Lower lobe of right lung (tissue), 2 donors: ENCODE data around the gene FBN1. TPM values are rescaled to one million over a fixed set of nuclear protein-coding genes. Genes with fewer than 3 reads are reported as not detected.

Experiments used
- ATAC-seq, 2 donors: fragments of 200-7000 bp; cut with Tn5 transposase; one replicate each; pipeline ENCODE4 v1.9.1; 2020 to 2022; ENCODE audit warnings: mild to moderate bottlenecking in 2 of 2, moderate library complexity in 2 of 2
- DNase-seq: peaks from one replicate; pipeline ENCODE4 v3.0.0-alpha.2; 2020
- H3K27ac ChIP-seq: fragments of 200-600 bp; one replicate; pipeline ENCODE4 v1.8.0; 2022
- H3K27me3 ChIP-seq: fragments of 200-600 bp; one replicate; pipeline ENCODE4 v1.8.0; 2022; ENCODE audit warnings: low read depth
- H3K36me3 ChIP-seq: fragments of 200-600 bp; one replicate; pipeline ENCODE4 v1.8.0; 2022; ENCODE audit warnings: mild to moderate bottlenecking
- H3K4me1 ChIP-seq: fragments of 200-600 bp; one replicate; pipeline ENCODE4 v1.8.0; 2022
- H3K4me3 ChIP-seq: fragments of 200-600 bp; one replicate; pipeline ENCODE4 v1.8.0; 2022; ENCODE audit warnings: mild to moderate bottlenecking
- H3K9me3 ChIP-seq: fragments of 200-600 bp; one replicate; pipeline ENCODE4 v1.8.0; 2022
- CTCF ChIP-seq: fragments of 200-600 bp; IDR thresholded peaks from one replicate; pipeline ENCODE4 v1.8.0; 2022; ENCODE audit warnings: antibody characterized with exemption, mild to moderate bottlenecking
- intact Hi-C: fragments of 100-400 bp; cut with DNase I; formaldehyde crosslinking; loops from one replicate; pipeline ENCODE4 v1.11.0; 2022
- total RNA-seq: library from RNA; stranded (reverse); fragmentation: NEBNext Ultra II Directional; extraction: Animal tissue kit (Norgen Biotek cat#: 25700); gene quantifications from one replicate; pipeline ENCODE4 v1.2.1, GENCODE V29; 2021
- donor health status: DM: no; HTN: yes; CAD: no; lungs with severe emphysema.

The FBN1 gene
- total RNA-seq, 1 donor from 2014 or later = 75.3 TPM

- Histone ChIP-seq H3K9me3 (no peaks in the 10 kb centered on the region), H3K27ac (peak overlapping the region; percentile 86), H3K4me3 (peak overlapping the region; percentile 72), H3K27me3 (peaks cover 26% of the 10 kb centered on the region), H3K4me1 (peaks cover 27% of the 10 kb centered on the region), H3K36me3 (no peaks in the 10 kb centered on the region)
- intact Hi-C loops = no loop called here
- ATAC-seq (no peak), DNase-seq (no peak)
- TF ChIP-seq CTCF = no peak
Measured at GRCh38 chr15:48643776-48644466, 1.6 kb downstream of the FBN1 start.

GRCh38 chr15:48643206-48643605 is 2.3 kb downstream of the FBN1 start:
- peak overlapping the region; percentile 72 for H3K4me3 ChIP-seq
- intact Hi-C loops = no loop called here

GRCh38 chr15:48642795-48643194 is 2.7 kb downstream of the FBN1 start:
- intact Hi-C loops = no loop called here
- Histone ChIP-seq H3K4me3 (peak overlapping the region; percentile 72), H3K36me3 (no peaks in the 10 kb centered on the region), H3K27ac (no peak overlapping the region), H3K9me3 (no peaks in the 10 kb centered on the region), H3K4me1 (peaks cover 27% of the 10 kb centered on the region), H3K27me3 (peaks cover 26% of the 10 kb centered on the region)
- no peak for TF ChIP-seq CTCF
- DNase-seq = no peak
- no peak for ATAC-seq

More at GRCh38 chr15:48643206-48643605, 2.3 kb downstream of the FBN1 start:
- ATAC-seq (no peak), DNase-seq (no peak)
- H3K4me1 ChIP-seq = peaks cover 27% of the 10 kb centered on the region
- H3K9me3 ChIP-seq = no peaks in the 10 kb centered on the region
- TF ChIP-seq CTCF = no peak
- no peak overlapping the region for H3K27ac ChIP-seq
- peaks cover 26% of the 10 kb centered on the region for H3K27me3 ChIP-seq
- no peaks in the 10 kb centered on the region for H3K36me3 ChIP-seq

GRCh38 chr15:48641416-48641815 is 4.1 kb downstream of the FBN1 start:
- DNase-seq (no peak), ATAC-seq (no peak)
- Histone ChIP-seq H3K4me3 (peak overlapping the region; percentile 19), H3K36me3 (no peaks in the 10 kb centered on the region), H3K27ac (no peak overlapping the region), H3K4me1 (peaks cover 27% of the 10 kb centered on the region), H3K27me3 (peaks cover 24% of the 10 kb centered on the region), H3K9me3 (no peaks in the 10 kb centered on the region)
- TF ChIP-seq CTCF = peak; percentile 12
- intact Hi-C loops = no loop called here

- Histone ChIP-seq H3K4me1 (peaks cover 20% of the 10 kb centered on the region), H3K4me3 (no peak overlapping the region), H3K9me3 (no peaks in the 10 kb centered on the region), H3K27ac (no peak overlapping the region), H3K27me3 (no peaks in the 10 kb centered on the region), H3K36me3 (no peaks in the 10 kb centered on the region)
- intact Hi-C loops = no loop called here
- DNase-seq (no peak), ATAC-seq (no peak)
- no peak for TF ChIP-seq CTCF
Measured at GRCh38 chr15:48638963-48639362, 6.5 kb downstream of the FBN1 start.
